GM21529 (cell line): Measurements from ENCODE around the gene PTGS1.
A peak's percentile ranks its signal among the peaks of the same experiment; 100 is the strongest.
"Not testable (repeated sequence)": the region's sequence is repeated elsewhere in the genome, so short reads cannot be mapped to it uniquely, and the experiment has no call there.

Source experiments
- ATAC-seq: cut with Tn5 transposase; IDR thresholded peaks from one replicate; pipeline ENCODE4 v1.9.1; 2021; ENCODE audit not compliant: unreplicated experiment

PTGS1 gene

GRCh38 chr9:122370869-122371755 lies at the start of gene PTGS1:
Gene PTGS1, plus strand, starts transcription at chr9:122371024. Its CDS starts 61 bp downstream, at chr9:122371085.
- ATAC-seq = peak; percentile 73

- ATAC-seq = no peak
These were observed 48.3 kb upstream of the PTGS1 start for GRCh38 chr9:122322553-122322952.

GRCh38 chr9:122324665-122325064 lies 46.2 kb upstream of the PTGS1 start:
- not testable (repeated sequence) for ATAC-seq

GRCh38 chr9:122325124-122325523 lies 45.7 kb upstream of the PTGS1 start:
- ATAC-seq = no peak

GRCh38 chr9:122327175-122327574 lies 43.6 kb upstream of the PTGS1 start:
- ATAC-seq = no peak

GRCh38 chr9:122329597-122329996 lies 41.2 kb upstream of the PTGS1 start:
- no peak for ATAC-seq

- not testable (repeated sequence) for ATAC-seq
These were observed 40.4 kb upstream of the PTGS1 start for GRCh38 chr9:122330466-122330865.

GRCh38 chr9:122331523-122331927 lies 39.3 kb upstream of the PTGS1 start:
- ATAC-seq = no peak

GRCh38 chr9:122332083-122332482 lies 38.7 kb upstream of the PTGS1 start:
- ATAC-seq = no peak

- ATAC-seq = no peak
These were observed 38.2 kb upstream of the PTGS1 start for GRCh38 chr9:122332644-122333043.

GRCh38 chr9:122333169-122333808 lies 37.5 kb upstream of the PTGS1 start:
- ATAC-seq = no peak

- no peak for ATAC-seq
These were observed 35.9 kb upstream of the PTGS1 start for GRCh38 chr9:122334916-122335315.

- no peak for ATAC-seq
These were observed 34.6 kb upstream of the PTGS1 start for GRCh38 chr9:122336189-122336588.

GRCh38 chr9:122336866-122337555 lies 33.8 kb upstream of the PTGS1 start:
- ATAC-seq = no peak

- ATAC-seq = no peak
These were observed 33.3 kb upstream of the PTGS1 start for GRCh38 chr9:122337556-122337929.

- no peak for ATAC-seq
These were observed 32.3 kb upstream of the PTGS1 start for GRCh38 chr9:122338536-122338935.

- no peak for ATAC-seq
These were observed 31.8 kb upstream of the PTGS1 start for GRCh38 chr9:122338994-122339393.

GRCh38 chr9:122339579-122339978 lies 31.2 kb upstream of the PTGS1 start:
- ATAC-seq = no peak

- no peak for ATAC-seq
These were observed 30.7 kb upstream of the PTGS1 start for GRCh38 chr9:122340161-122340560.

- ATAC-seq = no peak
These were observed 28.3 kb upstream of the PTGS1 start for GRCh38 chr9:122342323-122343050.
